Measurements from ENCODE around the gene OR4A16. TPM values are rescaled to one million over a fixed set of nuclear protein-coding genes. Genes with fewer than 3 reads are reported as not detected.

Gene OR4A16
- total RNA-seq, 4 donors from 2014 or later, result not detected

Other genes starting within 250 kb of the OR4A16 start
- gene TRIM48, start 81.0 kb upstream of the OR4A16 start, total RNA-seq, result not detected
- not detected for gene OR4A15, start 24.8 kb downstream of the OR4A16 start, total RNA-seq
- gene OR4C15, start 211.3 kb downstream of the OR4A16 start, total RNA-seq, result not detected
- gene OR4C16, start 228.9 kb downstream of the OR4A16 start, total RNA-seq, result not detected